GM21367 (cell line): ENCODE measurements around the gene FKBP1C.

Experiments used
- ATAC-seq: cut with Tn5 transposase; IDR thresholded peaks from one replicate; pipeline ENCODE4 v1.9.1; 2021; ENCODE audit not compliant: unreplicated experiment

Gene FKBP1C

GRCh38 chr6:63261820-63262219, 50.6 kb downstream of the FKBP1C start:
- no peak for ATAC-seq
